ENCODE measurements around the gene LAT. TPM values are rescaled to one million over a fixed set of nuclear protein-coding genes. Genes with fewer than 3 reads are reported as not detected.

LAT gene
- total and polyA plus RNA-seq, 2 of the 13 experiments (the other 11 are each of a cell fraction or from before 2014, with no cell fraction given) = 2.0 to 3.0 TPM

DNA sequence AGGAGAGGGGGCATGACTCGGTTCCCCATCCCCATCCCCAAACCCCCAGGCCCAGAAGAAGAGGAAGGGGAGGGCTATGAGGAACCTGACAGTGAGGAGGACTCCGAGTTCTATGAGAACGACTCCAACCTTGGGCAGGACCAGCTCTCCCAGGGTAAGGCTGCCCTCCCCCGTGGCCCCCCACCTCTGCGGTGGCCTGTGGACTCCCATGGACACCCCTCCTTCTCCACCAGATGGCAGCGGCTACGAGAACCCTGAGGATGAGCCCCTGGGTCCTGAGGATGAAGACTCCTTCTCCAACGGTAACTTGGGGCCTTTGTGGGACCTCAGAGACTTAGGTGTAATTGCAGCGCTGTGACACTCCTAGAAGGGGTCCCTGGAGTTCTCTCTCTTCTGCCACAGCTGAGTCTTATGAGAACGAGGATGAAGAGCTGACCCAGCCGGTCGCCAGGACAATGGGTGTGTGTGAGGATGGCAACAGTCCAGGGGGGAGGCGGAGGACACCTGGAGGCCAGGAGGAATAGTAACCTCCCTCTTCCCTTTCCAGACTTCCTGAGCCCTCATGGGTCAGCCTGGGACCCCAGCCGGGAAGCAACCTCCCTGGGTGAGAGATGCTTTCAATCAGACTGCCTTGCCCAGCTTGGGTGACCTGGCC lies 47.5 kb upstream of the LAT start:
- no peak for DNase-seq (ENCODE audit: low spot score)
- H3K9me3 ChIP-seq (ENCODE audit: low read length) = no peaks in the 10 kb centered on the region
- intact Hi-C loops (cut with micrococcal nuclease; ENCODE audit: unreplicated experiment) = loop anchor here (2.0 to 5.0 kb wide), 2 partner anchors 15 to 115 kb away; partner anchors contain the start of gene ATXN2L
- CTCF ChIA-PET (ENCODE audit: low intra/inter-chr PET ratio, low total read pairs) = interaction anchor here (1.7 kb wide), 1 partner anchor 8 kb away, joined by 7 read pairs; no protein-coding TSS in a partner anchor
- no peaks in the 10 kb centered on the region for H3K79me2 ChIP-seq (ENCODE audit: insufficient read depth, low read length)
- peak overlapping the region; percentile 59 for H3K4me2 ChIP-seq (ENCODE audit: low read depth, low read length)
- no peak overlapping the region for H3K27ac ChIP-seq (ENCODE audit: extremely low read length, insufficient read depth, low read length)
- POLR2A ChIA-PET = interaction anchor here (1.0 to 4.9 kb wide), 5 partner anchors 13 to 114 kb away, joined by 4 to 60 read pairs (median 15); partner anchors contain the start of genes ATXN2L, RABEP2 and SH2B1
- no peak for FAIRE-seq
- H3K9ac ChIP-seq (ENCODE audit: insufficient read depth, low read depth, low read length) = no peak overlapping the region
- peak; percentile 37 for ATAC-seq
- H3K36me3 ChIP-seq (replicated peaks in 1 of 2; ENCODE audit: control insufficient read depth in 1 of 2, insufficient read depth in 2 of 2, low read length in 2 of 2) = no peaks in the 10 kb centered on the region
- peak overlapping the region in 1 of 3 experiments; percentile 69; a peak in 1 of 6 replicates for H3K4me3 ChIP-seq (replicated peaks in 1 of 3; ENCODE audit: insufficient read depth in 1 of 3, low read depth in 2 of 3, low read length in 3 of 3)
- H2AFZ ChIP-seq (ENCODE audit: low read length) = no peak overlapping the region
- peaks cover 54% of the 10 kb centered on the region for H3K4me1 ChIP-seq (ENCODE audit: insufficient read depth, low read length)
- TF ChIP-seq RARA (CRISPR knock-in tag; IDR thresholded peaks at IDR 0.05) = peak; percentile 74; the same call in 1 of the 2 replicates
- TF ChIP-seq RXRB (CRISPR knock-in tag; IDR thresholded peaks at IDR 0.05; ENCODE audit: borderline replicate concordance) = 0 out of 2 replicates have a peak, but pooled peaks have one; percentile 21
- no peak for TF ChIP-seq NRL (CRISPR knock-in tag; IDR thresholded peaks at IDR 0.05; ENCODE audit: borderline replicate concordance)
- 0 out of 2 replicates have a peak, but pooled peaks have one; percentile 29 for TF ChIP-seq ZNF567 (CRISPR knock-in tag; IDR thresholded peaks at IDR 0.05; ENCODE audit: borderline replicate concordance)
- TF ChIP-seq, protein P1, sequence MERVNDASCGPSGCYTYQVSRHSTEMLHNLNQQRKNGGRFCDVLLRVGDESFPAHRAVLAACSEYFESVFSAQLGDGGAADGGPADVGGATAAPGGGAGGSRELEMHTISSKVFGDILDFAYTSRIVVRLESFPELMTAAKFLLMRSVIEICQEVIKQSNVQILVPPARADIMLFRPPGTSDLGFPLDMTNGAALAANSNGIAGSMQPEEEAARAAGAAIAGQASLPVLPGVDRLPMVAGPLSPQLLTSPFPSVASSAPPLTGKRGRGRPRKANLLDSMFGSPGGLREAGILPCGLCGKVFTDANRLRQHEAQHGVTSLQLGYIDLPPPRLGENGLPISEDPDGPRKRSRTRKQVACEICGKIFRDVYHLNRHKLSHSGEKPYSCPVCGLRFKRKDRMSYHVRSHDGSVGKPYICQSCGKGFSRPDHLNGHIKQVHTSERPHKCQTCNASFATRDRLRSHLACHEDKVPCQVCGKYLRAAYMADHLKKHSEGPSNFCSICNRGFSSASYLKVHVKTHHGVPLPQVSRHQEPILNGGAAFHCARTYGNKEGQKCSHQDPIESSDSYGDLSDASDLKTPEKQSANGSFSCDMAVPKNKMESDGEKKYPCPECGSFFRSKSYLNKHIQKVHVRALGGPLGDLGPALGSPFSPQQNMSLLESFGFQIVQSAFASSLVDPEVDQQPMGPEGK (CRISPR knock-in tag; IDR thresholded peaks at IDR 0.05) = peak; percentile 84
- peak; percentile 1; the same call in 1 of the 2 replicates for TF ChIP-seq ZNF430 (CRISPR knock-in tag; IDR thresholded peaks at IDR 0.05)
- TF ChIP-seq ZFP62 (CRISPR knock-in tag; IDR thresholded peaks at IDR 0.05) = no peak
- TF ChIP-seq, protein P2, sequence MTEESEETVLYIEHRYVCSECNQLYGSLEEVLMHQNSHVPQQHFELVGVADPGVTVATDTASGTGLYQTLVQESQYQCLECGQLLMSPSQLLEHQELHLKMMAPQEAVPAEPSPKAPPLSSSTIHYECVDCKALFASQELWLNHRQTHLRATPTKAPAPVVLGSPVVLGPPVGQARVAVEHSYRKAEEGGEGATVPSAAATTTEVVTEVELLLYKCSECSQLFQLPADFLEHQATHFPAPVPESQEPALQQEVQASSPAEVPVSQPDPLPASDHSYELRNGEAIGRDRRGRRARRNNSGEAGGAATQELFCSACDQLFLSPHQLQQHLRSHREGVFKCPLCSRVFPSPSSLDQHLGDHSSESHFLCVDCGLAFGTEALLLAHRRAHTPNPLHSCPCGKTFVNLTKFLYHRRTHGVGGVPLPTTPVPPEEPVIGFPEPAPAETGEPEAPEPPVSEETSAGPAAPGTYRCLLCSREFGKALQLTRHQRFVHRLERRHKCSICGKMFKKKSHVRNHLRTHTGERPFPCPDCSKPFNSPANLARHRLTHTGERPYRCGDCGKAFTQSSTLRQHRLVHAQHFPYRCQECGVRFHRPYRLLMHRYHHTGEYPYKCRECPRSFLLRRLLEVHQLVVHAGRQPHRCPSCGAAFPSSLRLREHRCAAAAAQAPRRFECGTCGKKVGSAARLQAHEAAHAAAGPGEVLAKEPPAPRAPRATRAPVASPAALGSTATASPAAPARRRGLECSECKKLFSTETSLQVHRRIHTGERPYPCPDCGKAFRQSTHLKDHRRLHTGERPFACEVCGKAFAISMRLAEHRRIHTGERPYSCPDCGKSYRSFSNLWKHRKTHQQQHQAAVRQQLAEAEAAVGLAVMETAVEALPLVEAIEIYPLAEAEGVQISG (CRISPR knock-in tag; IDR thresholded peaks at IDR 0.05) = peak; percentile 83
- TF ChIP-seq ZNF121 (CRISPR knock-in tag; IDR thresholded peaks at IDR 0.05) = 0 out of 2 replicates have a peak, but pooled peaks have one; percentile 12
- TF ChIP-seq MED13 (CRISPR knock-in tag; IDR thresholded peaks at IDR 0.05) = no peak
- TF ChIP-seq SAP130 (CRISPR knock-in tag; IDR thresholded peaks at IDR 0.05; ENCODE audit: low read depth) = peak; percentile 49
- TF ChIP-seq ZNF770 (CRISPR knock-in tag; IDR thresholded peaks at IDR 0.05) = 0 out of 2 replicates have a peak, but pooled peaks have one; percentile 31
- TF ChIP-seq, protein P3, sequence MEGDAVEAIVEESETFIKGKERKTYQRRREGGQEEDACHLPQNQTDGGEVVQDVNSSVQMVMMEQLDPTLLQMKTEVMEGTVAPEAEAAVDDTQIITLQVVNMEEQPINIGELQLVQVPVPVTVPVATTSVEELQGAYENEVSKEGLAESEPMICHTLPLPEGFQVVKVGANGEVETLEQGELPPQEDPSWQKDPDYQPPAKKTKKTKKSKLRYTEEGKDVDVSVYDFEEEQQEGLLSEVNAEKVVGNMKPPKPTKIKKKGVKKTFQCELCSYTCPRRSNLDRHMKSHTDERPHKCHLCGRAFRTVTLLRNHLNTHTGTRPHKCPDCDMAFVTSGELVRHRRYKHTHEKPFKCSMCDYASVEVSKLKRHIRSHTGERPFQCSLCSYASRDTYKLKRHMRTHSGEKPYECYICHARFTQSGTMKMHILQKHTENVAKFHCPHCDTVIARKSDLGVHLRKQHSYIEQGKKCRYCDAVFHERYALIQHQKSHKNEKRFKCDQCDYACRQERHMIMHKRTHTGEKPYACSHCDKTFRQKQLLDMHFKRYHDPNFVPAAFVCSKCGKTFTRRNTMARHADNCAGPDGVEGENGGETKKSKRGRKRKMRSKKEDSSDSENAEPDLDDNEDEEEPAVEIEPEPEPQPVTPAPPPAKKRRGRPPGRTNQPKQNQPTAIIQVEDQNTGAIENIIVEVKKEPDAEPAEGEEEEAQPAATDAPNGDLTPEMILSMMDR (CRISPR knock-in tag; IDR thresholded peaks at IDR 0.05) = peak; percentile 46
- 56% methylated on average over 6 of the region's 14 CpGs for WGBS (ENCODE audit: low lambda C conversion rate)
- in situ Hi-C loops (cut with HindIII; ENCODE audit: extremely low pct_ligation_motif_present, low pct_unique_long_range_greater_than_20kb) = loop anchor here (5.0 kb wide), 1 partner anchor 70 kb away; no protein-coding TSS in a partner anchor
- no peaks in the 10 kb centered on the region for H4K20me1 ChIP-seq (ENCODE audit: insufficient read depth, low read length)
- no TSS peak for BruUV-seq (replicated peaks)
- H3K27me3 ChIP-seq (ENCODE audit: control insufficient read depth in 1 of 2, insufficient read depth in 2 of 2, low read length in 2 of 2) = no peaks in the 10 kb centered on the region

Data from HepG2 (cell line).